CD4-positive, alpha-beta T cell treated with Interleukin-12 subunit alpha and Interleukin-12 subunit beta, for 1 hour (primary cell): ENCODE results near the gene TTC13.

ENCODE experiments used
- DNase-seq: peaks from one replicate; pipeline ENCODE4 v3.0.0-alpha.2; 2020

TTC13 gene

DNA sequence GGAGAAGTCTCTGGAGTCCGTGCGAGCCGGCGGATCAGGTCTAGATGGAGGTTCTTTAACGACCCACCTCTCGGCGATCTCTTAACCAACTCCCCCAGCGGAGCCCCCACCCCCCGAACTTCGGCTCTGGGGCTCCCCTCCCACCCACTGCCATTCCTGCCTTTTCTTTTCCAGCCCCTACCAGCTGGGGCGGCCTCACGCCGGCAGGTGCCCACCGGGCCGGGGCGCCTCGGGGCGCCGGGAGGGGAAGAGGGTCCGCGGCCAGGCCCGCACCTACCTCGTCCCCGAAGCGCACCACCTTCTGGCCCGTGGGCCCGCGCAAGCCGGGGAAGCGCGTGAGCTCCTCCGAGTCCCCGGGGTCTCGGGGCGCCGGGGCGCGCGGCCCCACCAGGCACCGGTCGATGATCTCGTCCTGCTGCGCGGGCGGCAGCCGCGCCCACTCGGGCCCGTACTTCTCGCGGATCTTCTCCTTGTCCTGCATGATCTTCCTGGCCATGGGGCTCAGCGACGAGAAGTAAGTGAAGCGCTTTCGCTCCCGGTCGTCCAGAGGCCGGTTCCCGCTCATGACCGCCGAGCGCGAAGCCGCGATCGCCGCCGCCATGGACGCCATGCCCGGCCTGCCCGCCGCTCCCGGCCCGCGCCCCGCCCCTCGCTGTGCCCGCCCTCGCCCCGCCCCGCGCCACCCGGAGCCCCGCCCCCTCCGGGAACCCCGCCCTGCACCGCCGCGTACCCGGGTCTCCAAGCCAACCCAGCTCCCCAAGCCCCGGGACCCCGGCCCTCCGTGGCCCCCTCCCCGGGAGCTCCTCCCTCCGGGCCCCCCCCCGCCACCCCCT is 110.5 kb downstream of the TTC13 start, which contains the start of gene C1orf198:
C1orf198 (minus strand) TSS at position 619 of the 833 bp plus-strand sequence; CDS start at position 610, 9 bp downstream.
- DNase-seq: peak; percentile 81

DNA sequence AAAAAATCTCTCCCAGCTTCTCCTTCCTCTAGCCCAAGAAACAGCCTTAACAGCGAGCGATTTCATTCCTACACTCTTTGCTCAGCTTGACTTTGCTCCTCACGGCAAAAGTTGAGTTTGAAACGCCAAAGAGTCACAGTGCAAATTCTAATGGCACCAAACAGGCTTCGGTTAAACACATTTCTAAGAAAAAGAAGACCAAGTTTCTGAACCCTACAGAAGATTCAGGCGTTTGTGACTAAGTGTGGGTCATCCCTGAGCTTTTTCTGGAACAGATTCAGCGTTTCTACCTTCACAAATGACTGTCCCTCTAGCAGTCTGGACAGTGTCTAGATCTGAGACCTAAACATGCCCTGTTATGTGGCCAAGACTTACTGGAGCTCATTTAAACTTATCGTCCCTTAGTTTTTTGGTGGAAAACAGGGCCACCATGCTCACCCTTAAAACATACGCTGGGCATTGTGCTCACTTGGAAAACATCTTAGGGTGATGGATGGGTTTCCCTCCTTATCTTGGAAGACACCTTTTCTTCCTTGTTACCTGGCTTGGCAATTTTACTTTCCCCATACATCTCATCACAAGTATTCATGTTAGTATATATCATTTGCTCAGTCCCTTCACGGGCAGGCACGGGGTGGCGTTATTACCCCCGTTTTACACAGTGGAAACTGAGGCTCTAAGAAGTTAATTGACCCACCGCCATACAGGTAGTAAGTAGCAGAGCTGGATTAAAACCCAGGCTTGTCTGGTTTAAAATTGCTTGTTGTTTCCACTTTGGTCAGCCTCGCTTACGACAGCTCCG is 111.4 kb downstream of the TTC13 start:
- DNase-seq: no peak

DNA sequence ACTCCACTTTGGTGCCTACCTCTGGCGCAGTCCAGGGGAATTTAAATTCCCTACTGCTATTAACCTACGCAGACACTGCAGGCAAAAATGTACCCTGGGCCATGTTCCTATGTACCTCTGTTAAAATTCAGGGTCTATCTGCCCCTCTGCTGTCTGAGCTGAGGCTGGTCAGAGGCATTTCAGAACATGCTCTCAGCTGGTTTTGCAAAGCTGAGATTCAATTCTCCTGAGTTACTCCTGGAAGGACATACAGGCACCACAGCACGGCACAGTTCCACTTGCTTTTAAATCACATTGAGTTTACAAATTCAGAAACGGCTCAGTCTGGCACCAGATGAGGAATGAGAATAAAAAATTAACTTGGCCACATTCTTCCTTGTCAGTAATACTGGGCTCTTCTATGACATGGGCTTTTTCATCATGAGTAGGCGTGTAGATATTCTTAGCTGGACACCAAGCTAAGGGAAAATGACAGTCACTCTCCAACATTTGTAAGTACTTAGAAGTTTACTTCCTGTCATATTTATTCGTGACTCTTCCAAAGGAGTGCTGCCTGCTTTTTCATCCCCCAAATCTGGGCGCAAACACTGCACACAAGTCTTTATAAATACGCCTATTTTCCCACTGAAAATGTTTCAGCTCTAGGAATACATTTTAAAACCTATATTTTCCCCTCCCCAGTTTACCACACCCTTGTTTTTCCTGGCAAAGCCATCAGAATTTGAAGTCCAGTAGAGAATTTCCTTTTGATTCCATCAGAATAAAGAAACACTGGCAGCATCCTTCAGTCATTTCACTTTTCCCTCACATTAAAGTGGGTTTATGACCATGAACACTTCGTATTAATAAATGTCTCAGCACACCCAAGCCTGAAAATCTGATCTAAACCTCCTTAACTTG is 112.2 kb downstream of the TTC13 start:
- no peak for DNase-seq

DNA sequence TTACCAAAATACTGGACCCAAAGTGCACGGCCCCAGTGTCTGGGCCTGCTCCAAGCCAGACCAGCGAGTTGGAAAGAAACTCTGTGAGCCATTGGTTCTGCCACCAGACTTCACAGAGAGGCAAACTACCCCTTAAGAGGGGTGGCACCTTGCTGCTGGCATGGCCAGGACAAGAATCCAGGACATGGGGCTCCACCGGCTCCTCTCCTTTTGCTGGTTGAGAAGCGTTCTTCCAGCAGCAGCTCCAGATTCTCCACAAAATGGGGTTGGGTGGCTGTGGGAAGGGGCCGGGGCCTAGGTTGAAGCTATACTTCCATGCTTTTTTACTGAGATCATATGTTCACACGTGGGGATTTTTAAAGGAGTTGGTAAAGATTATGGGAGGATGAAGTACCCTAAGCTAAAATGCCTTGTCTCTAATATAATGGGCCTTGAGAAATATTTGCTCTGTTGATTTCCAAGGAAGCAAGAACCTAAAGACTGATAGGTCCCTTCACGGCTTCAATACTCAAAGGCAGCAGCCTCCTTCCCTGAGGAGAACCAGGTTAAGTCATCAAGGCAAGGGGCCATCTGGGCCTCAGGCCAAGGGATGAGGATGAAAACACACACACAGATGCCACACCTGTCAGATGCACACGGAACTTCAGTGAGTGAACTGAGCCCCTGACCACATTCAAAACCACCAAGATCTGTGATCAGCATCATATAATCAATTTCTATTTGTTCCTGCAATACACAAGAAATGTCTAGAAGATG is 113.4 kb downstream of the TTC13 start:
- no peak for DNase-seq

DNA sequence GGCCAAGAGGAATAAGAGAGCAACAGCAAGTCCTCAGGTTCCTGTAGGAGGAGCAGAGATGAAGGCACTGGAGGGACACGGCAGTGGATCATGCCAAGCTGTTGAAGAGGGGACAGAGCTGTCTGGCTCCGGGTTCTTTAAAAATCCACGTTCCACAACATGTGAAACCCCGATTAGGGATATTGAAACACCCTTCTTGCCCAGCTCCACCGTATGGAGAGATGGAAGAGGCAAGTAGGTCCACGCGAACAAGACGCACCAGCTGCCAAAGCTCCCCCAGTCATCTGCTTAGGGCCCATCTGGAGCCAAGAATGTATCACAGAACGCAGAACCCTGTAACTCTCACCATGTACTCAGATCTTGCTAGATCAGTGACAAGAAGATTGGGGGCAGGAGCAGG is 114.2 kb downstream of the TTC13 start:
- DNase-seq: no peak

DNA sequence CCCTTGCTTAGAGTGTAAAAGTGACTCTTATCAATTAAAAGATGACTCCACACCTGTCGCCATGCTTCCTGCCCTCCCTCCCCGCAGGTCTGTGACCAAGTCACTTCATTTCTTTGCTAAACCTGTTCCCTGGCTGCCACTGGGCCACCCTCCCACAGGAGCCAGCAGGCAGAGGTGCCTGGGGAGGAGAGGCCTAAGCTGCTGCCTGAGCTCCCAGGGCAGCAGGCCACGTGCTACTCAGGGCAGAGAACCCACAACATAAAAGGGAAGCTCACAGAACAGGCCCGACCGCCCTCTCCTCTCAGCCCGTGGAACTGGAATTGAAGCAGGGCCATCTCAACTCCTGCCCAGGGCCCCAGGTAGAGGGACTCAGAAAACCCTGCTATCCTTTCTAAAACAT is 115.2 kb downstream of the TTC13 start:
- no peak for DNase-seq

DNA sequence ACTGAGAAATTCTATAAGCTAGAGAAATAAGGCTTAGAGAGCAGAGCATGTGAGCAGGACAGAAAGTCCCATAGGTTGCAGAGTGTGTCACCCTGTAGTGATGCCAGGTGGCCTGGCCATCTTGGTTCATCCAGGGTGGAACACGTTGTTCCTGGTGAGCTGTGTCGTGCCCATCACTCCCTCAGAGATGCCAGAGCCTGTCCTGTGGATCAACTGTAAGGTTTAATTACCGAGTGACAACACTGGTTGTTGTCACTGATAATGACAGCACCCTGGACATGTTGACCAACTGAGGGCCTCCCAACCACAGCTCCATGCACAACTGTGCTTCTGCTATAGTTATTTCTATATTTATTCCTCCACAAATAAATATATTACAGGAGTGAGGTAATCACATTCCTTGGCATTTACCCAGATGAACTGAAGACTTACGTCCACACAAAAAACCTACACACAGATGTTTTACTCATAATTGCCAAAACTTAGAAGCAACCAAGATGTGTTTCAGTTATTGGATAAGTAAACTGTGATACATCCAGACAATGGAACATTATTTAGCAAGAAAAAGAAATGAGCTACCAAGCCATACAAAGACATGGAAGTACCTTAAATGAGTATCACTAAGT is 116.6 kb downstream of the TTC13 start:
- DNase-seq: no peak

DNA sequence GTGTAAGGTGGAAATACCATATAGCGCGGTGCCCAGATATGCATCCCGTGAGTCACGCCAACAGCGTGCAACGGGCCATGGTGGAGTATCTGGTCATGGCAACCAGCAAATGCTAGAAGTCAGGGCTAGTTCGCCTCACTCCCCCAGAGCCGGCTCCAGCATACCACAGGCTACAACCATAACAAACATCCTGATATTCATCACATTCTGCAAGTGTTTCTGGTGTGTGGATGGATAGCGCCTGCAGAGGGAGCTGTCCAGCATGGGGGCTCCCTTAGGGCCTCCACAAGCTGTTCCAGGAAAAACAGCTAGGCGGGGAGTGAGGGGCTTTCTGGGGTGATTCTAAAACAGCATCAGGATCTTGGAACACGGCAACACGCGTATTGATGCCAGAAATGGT is 117.2 kb downstream of the TTC13 start:
- DNase-seq: no peak

DNA sequence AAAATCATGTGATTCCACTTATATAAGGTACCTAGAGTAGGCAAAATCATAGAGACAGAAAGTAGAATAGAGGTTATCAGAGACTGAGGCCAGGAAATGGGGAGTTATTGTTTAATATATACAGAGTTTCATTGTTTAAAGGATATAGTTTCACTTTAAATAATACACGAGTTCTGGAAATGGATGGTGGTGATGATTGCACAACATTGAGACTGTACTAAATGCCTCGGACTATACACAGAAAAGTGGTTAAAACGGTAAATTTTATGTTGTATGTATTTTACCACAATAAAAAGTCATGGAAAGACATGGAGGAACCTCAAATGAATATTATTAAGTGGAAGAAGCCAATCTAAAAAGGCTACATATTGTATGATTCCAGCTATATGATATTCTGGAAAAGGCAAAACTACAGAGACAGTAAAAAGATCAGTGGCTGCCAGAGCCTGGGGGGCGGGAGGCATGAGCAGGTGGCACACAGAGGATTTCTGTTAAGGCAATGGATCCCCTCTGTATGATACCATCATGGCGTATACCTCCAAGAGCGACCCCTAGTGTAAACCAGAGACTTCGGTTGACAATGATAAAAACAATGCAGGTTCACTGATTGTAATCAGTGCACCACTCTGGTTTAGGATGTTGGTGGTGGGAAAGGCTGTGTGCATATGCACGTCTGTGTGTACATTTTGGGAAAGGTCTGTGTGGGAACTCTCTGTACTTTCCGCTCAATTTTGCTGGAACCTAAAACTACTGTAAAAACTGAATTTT is 117.9 kb downstream of the TTC13 start:
- DNase-seq: no peak

DNA sequence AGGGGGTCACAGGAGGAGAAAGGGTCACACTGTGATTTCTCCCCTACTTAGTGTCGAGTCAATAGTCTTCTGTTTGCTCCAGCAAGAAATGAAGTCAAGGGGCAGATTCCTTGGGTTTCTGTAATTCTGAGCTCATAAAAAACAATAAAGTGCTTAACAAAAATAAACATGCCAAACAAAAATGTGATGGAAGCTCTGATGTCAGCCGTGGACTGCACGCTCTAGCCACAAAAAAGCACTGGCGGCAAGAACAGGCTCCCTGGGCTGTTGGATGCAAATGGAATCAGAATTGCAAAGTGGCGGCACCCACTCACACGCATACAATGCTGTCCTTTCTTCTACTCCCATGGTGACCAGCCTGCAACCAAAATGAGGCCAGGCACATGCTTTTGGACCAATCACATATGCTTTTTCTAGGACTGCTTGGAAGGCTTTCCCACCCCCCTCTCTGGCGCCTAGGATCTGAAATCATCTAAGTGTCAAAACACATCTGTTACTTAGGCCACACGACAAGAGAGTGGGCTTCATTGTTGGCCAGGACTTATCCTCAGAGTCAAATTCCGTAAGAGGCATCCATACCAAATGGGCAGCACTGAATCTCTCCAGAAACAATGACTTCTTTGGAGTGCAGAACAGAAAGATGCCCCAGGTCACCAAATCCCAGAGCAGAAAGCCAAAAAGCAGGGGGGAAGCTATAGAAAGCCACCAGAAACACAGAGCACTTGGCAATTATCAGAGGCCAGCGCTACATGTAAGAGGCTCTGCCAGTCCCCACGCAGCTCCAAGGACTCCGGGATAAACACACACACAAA is 119.5 kb downstream of the TTC13 start:
- no peak for DNase-seq

DNA sequence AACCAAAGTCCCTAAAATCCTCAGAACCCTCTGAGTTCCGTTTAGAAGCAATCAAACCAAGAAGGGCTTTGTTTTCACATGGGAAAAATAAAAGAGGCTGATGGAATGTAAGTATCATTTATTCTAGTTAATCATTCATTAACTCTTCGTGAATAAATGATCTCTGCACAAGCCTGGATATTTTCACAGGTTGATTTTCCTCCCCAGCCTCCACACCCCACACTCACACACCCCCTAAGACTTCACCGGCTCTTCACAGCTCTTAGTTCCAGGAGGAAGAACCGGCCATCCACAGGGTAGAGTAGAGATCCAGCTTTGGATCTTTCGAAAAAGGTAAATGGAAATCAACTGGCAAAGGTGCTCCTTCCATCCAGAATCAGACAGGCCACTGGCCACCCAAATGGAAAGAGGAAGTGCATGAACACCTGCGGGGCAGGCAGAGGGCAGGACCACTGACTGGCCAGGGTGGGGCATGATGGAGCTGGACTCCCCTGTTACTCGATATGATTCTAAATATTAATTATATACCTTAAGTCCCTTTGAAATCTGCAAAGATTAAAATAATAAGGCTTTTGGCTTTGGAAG is 120.3 kb downstream of the TTC13 start:
- no peak for DNase-seq

DNA sequence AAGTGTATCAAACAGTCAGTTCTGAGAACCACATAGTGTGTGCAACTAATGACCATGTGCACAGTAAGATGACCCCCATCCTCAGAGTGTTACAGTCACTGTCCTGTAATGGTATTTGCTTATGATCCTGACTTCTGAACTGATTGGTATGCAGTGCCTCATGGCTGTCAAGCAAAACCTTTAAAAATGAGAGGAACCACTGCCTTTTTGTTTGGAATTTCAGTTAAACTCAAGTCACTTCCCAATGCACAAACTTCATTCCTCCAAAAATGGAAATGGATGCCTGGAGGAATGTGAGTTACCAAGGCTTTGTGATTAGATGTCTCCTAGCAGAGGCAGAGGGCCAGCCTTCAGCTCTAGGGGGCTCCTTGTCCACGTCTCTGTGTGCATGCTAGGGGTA is 120.8 kb downstream of the TTC13 start:
- DNase-seq: no peak

DNA sequence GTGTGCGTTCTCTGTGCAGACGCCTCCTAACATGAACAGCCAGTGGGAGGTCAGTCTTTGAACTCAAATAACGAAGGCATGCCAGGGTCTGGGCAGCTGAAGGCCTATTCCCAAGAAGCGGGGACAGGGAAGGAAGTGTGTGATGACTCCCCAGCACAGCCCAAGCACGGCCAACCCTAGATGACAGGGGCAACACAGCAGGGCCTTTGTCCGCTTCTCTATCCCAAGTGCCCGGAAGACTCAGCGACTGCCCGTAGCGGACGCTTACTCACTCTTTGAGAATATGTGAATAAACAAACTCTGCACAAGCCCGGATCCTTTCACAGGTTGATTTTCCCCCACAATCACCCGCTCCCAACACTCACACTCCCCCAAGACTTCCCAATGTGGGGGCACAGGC is 121.6 kb downstream of the TTC13 start:
- DNase-seq: no peak
